Epithelial cell of esophagus (primary cell): ENCODE results near the gene USP33.
"Not testable (repeated sequence)": the region's sequence is repeated elsewhere in the genome, so short reads cannot be mapped to it uniquely, and the experiment has no call there.

Experiments used
- DNase-seq: peaks from one replicate; pipeline ENCODE4 v3.0.0; 2010; ENCODE audit warnings: low read depth
- H3K4me3 ChIP-seq: 2 replicates; pipeline ENCODE4 v1.5.1; 2011; ENCODE audit warnings: mild to moderate bottlenecking, low read length, control low read depth
- TF ChIP-seq, protein P1 (sequence below): IDR thresholded peaks from 2 replicates; pipeline ENCODE4 v1.5.1; 2011; ENCODE audit warnings: low read depth, mild to moderate bottlenecking, low read length, control low read depth, inconsistent platforms; ENCODE audit not compliant: insufficient read depth; ENCODE audit errors: missing control alignments

USP33 gene

DNA sequence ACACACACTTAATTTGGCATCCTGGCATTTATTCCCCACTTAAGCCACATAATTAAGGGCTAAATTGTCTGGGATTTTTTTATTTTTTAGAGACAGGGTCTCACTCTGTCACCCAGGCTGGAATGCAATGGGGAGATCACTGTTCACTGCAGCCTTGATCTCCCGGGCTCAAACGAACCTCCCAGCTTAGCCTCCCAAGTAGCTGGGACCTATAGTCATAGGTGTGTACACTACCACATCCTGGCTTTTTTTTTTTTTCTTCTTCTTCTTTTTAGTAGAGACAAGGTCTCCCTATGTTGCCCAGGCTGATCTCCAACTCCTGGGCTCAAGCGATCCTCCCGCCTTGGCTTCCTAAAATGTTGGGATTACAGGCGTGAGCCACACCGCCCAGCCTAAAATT is 101.4 kb downstream of the USP33 start:
- TF ChIP-seq, protein P1, sequence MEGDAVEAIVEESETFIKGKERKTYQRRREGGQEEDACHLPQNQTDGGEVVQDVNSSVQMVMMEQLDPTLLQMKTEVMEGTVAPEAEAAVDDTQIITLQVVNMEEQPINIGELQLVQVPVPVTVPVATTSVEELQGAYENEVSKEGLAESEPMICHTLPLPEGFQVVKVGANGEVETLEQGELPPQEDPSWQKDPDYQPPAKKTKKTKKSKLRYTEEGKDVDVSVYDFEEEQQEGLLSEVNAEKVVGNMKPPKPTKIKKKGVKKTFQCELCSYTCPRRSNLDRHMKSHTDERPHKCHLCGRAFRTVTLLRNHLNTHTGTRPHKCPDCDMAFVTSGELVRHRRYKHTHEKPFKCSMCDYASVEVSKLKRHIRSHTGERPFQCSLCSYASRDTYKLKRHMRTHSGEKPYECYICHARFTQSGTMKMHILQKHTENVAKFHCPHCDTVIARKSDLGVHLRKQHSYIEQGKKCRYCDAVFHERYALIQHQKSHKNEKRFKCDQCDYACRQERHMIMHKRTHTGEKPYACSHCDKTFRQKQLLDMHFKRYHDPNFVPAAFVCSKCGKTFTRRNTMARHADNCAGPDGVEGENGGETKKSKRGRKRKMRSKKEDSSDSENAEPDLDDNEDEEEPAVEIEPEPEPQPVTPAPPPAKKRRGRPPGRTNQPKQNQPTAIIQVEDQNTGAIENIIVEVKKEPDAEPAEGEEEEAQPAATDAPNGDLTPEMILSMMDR, result no peak

DNA sequence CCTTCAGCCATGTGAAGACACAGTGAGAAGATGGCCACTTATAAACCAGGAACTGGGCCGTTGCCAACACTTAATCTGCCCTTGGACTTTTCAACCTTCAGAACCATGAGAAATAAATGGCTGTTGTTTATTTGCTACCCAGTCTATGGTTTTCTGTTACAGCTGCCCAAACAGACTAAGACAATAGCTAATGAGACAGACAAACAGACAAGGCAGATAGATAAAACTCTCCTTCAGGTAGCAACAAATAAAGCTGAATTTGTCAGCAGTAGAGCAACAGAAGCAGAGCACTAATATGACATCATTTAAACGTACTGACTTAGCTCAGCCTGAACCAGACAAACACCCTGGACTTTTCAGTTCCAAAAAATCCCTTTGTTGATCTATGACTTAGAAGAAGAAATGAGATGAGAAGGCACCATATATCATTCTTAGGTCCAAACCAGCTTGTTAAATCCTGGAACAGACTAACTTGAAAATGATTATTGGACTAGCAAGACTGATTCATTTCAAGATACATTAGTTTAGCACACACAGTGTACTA is 104.1 kb downstream of the USP33 start:
- no peak overlapping the region for H3K4me3 ChIP-seq

More for the DNA sequence above, 101.4 kb downstream of the USP33 start:
- no peak for DNase-seq
- no peak overlapping the region for H3K4me3 ChIP-seq

DNA sequence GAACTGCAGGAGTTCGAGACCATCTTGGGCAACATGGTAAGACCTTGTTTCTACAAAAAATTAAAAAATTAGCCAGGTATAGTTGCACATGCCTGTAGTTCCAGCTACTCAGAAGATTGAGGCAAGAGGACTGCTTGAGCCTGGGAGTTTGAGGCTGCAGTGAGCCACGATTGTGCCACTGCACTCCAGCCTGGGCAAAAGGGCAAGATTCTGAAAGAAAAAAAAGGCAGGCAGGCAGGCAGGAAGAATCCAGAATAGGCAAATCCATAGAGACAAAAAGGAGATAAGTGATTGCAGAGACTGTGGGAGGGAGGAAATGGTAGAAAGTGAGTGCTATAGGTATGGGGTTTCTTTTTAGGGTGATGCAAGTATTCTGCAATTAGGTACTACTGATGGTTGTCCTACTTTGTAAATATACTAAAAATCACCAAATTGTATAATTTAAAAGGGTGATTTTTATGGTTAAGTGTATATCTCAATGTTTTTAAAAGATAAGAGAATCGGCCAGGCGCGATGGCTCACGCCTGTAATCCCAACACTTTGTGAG is 106.6 kb downstream of the USP33 start:
- DNase-seq, result no peak
- H3K4me3 ChIP-seq, result no peak overlapping the region
- TF ChIP-seq, protein P1, result no peak

More for the DNA sequence above, 104.1 kb downstream of the USP33 start:
- DNase-seq, result no peak
- TF ChIP-seq, protein P1, result no peak

DNA sequence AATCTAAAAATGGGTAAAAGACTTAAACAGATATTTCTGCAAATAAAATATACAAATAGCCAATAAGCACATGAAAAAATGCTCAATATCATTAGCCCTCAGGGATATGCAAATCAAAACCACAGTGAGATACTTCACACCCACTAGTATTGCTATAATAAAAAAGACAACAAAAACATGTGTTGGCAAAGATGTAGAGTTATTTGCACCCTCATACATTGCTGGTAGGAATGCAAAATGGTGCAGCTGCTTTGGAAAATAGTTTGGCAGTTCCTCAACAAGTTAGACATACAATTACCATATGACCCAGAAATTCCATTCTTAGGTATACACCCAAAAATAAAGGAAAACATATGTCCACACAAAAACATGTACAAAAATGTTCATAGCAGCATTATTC is 107.4 kb downstream of the USP33 start:
- TF ChIP-seq, protein P1, result no peak
- DNase-seq, result no peak
- H3K4me3 ChIP-seq, result no peak overlapping the region

DNA sequence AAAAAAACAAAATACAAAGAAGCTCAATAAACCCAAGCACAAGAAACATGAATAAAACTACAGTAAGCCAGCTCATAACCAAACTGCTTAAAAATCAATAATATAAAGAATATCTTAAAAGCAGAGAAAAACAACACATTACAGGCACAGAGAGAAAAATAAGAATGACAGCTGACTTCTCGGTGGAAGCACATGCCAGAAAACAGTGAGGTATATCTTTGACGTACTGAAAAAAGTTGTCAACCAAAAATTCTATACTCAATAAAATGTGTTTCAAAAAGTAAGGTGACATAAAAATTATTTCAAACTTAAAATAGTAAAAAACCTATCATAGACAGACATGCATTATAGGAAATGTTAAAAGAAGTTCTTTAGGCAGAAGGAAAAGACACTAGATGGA is 110.5 kb downstream of the USP33 start:
- TF ChIP-seq, protein P1, result no peak
- DNase-seq, result no peak

DNA sequence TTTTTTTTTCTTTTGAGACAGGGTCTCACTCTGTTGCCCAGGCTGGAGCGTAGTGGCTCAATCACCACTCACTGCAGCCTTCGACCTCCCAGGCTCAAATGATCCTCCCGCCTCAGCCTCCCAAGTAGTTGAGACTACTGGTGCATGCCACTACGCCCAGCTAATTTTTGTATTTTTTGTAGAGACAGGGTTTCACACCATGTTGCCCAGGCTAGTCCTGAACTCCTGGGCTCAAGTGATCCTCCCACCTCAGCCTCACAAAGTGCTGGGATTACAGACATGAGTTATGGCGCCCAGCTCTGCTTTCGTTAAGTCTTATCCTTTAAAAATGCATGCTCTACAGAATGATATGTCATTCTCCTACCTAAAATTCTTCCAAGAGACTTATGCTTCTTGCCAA is 113.4 kb downstream of the USP33 start:
- not testable (repeated sequence) for DNase-seq, H3K4me3 ChIP-seq

More for the DNA sequence above, 110.5 kb downstream of the USP33 start:
- H3K4me3 ChIP-seq, result no peak overlapping the region
